ENCODE results near the gene GABRA6.

Gene GABRA6

GRCh38 chr5:161740433-161740832, 54.9 kb downstream of the GABRA6 start:
- no peak for DNase-seq (ENCODE audit: low spot score)
- in situ Hi-C loops (cut with MboI; ENCODE audit: low pct_unique_long_range_greater_than_20kb, low sequenced_read_pairs, unreplicated experiment), result no loop called here
- TF ChIP-seq CTCF (IDR thresholded peaks at IDR 0.05; ENCODE audit: extremely low read depth, insufficient read depth, missing control alignments), result no peak

- in situ Hi-C loops (cut with MboI; ENCODE audit: low pct_unique_long_range_greater_than_20kb, low sequenced_read_pairs, unreplicated experiment), result no loop called here
- TF ChIP-seq CTCF (IDR thresholded peaks at IDR 0.05; ENCODE audit: extremely low read depth, insufficient read depth, missing control alignments), result no peak
- DNase-seq (ENCODE audit: low spot score), result no peak
Observed at GRCh38 chr5:161744276-161744675, 58.8 kb downstream of the GABRA6 start.

- no peak for TF ChIP-seq CTCF (IDR thresholded peaks at IDR 0.05; ENCODE audit: extremely low read depth, insufficient read depth, missing control alignments)
- in situ Hi-C loops (cut with MboI; ENCODE audit: low pct_unique_long_range_greater_than_20kb, low sequenced_read_pairs, unreplicated experiment), result no loop called here
- no peak for DNase-seq (ENCODE audit: low spot score)
Observed at GRCh38 chr5:161745392-161745791, 59.9 kb downstream of the GABRA6 start.

- no peak for TF ChIP-seq CTCF (IDR thresholded peaks at IDR 0.05; ENCODE audit: extremely low read depth, insufficient read depth, missing control alignments)
- no peak for DNase-seq (ENCODE audit: low spot score)
- in situ Hi-C loops (cut with MboI; ENCODE audit: low pct_unique_long_range_greater_than_20kb, low sequenced_read_pairs, unreplicated experiment), result no loop called here
Observed at GRCh38 chr5:161751265-161751664, 65.7 kb downstream of the GABRA6 start.

Measured in GM13977 (cell line).